ENCODE data around the gene MRPL4.
"Not testable (repeated sequence)": the region's sequence is repeated elsewhere in the genome, so short reads cannot be mapped to it uniquely, and the experiment has no call there.

GRCh38 chr19:10282043-10282442 is 30.0 kb downstream of the MRPL4 start:
- TF ChIP-seq, protein P1, sequence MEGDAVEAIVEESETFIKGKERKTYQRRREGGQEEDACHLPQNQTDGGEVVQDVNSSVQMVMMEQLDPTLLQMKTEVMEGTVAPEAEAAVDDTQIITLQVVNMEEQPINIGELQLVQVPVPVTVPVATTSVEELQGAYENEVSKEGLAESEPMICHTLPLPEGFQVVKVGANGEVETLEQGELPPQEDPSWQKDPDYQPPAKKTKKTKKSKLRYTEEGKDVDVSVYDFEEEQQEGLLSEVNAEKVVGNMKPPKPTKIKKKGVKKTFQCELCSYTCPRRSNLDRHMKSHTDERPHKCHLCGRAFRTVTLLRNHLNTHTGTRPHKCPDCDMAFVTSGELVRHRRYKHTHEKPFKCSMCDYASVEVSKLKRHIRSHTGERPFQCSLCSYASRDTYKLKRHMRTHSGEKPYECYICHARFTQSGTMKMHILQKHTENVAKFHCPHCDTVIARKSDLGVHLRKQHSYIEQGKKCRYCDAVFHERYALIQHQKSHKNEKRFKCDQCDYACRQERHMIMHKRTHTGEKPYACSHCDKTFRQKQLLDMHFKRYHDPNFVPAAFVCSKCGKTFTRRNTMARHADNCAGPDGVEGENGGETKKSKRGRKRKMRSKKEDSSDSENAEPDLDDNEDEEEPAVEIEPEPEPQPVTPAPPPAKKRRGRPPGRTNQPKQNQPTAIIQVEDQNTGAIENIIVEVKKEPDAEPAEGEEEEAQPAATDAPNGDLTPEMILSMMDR (IDR thresholded peaks at IDR 0.05 in 2 of 3, conservative IDR thresholded peaks at IDR 0.05 in 1 of 3; ENCODE audit: borderline replicate concordance in 1 of 3, insufficient read depth in 1 of 3, low read depth in 2 of 3, low read length in 2 of 3): not testable (repeated sequence)
- TF ChIP-seq POLR2A (IDR thresholded peaks at IDR 0.05; ENCODE audit: borderline replicate concordance, extremely low read depth, insufficient read depth, insufficient read length); JUND (IDR thresholded peaks at IDR 0.05); EZH2 (IDR thresholded peaks at IDR 0.05); FOSL1 (IDR thresholded peaks at IDR 0.05; ENCODE audit: low read depth); YY1 (IDR thresholded peaks at IDR 0.05; ENCODE audit: extremely low read depth, insufficient replicate concordance, low read depth, low read length); EGR1 (IDR thresholded peaks at IDR 0.05; ENCODE audit: low read depth); SRF (IDR thresholded peaks at IDR 0.05; ENCODE audit: low read depth); REST (IDR thresholded peaks at IDR 0.05; ENCODE audit: low read depth): not testable (repeated sequence)
- TF ChIP-seq, protein P2, sequence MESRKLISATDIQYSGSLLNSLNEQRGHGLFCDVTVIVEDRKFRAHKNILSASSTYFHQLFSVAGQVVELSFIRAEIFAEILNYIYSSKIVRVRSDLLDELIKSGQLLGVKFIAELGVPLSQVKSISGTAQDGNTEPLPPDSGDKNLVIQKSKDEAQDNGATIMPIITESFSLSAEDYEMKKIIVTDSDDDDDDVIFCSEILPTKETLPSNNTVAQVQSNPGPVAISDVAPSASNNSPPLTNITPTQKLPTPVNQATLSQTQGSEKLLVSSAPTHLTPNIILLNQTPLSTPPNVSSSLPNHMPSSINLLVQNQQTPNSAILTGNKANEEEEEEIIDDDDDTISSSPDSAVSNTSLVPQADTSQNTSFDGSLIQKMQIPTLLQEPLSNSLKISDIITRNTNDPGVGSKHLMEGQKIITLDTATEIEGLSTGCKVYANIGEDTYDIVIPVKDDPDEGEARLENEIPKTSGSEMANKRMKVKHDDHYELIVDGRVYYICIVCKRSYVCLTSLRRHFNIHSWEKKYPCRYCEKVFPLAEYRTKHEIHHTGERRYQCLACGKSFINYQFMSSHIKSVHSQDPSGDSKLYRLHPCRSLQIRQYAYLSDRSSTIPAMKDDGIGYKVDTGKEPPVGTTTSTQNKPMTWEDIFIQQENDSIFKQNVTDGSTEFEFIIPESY (IDR thresholded peaks at IDR 0.05; ENCODE audit: extremely low read depth, insufficient replicate concordance, low read length): not testable (repeated sequence)
- TF ChIP-seq, protein P3, sequence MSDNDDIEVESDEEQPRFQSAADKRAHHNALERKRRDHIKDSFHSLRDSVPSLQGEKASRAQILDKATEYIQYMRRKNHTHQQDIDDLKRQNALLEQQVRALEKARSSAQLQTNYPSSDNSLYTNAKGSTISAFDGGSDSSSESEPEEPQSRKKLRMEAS (IDR thresholded peaks at IDR 0.05): not testable (repeated sequence)
- TF ChIP-seq, protein P4, sequence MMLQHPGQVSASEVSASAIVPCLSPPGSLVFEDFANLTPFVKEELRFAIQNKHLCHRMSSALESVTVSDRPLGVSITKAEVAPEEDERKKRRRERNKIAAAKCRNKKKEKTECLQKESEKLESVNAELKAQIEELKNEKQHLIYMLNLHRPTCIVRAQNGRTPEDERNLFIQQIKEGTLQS (IDR thresholded peaks at IDR 0.05): not testable (repeated sequence)
